Measurements from ENCODE around the gene NPHP4. TPM values are rescaled to one million over a fixed set of nuclear protein-coding genes. Genes with fewer than 3 reads are reported as not detected.

The NPHP4 gene
- polyA plus RNA-seq, 4 donors: 6.8 to 17.1 (median 10.8) TPM

DNA sequence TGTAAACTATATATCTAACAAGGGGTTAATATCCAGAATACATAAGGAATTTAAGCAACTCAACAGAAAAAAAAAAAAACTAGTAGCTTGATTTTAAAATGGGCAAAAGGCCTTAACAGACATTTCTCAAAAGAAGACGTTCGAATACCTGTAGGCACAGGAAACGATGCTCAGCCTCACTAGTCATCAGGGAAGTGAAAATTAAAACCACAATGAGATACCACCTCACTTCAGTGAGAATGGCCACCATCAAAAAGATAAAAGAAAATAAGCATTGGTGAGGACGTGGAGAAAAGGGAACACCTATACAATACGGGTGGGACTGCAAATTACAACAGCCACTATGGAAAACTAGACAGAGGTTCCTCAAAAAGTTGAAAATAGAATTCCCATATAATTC lies 37.3 kb downstream of the NPHP4 start:
- no peak for DNase-seq (ENCODE audit: low read depth in 4 of 4, low spot score in 3 of 4)

DNA sequence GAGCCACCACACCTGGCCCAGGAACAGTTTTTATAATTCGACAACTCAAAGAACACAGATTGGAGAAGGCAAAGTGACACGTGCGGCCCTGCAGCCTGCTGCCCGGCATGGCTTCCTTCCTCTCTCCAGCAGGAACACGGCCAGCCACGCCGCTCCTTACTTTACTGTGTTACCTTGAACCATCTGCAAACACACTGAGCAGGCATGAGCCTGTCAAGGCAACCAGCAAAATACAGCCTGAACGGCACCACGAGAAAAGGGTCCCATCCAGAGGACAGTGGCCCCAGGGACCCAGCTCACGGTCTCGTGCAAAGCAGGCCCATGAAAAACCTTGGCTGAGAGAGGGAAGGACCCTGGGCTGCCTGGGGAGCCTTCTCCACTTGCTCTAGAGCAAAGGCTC lies 38.8 kb downstream of the NPHP4 start:
- DNase-seq (ENCODE audit: low read depth in 4 of 4, low spot score in 3 of 4): no peak

DNA sequence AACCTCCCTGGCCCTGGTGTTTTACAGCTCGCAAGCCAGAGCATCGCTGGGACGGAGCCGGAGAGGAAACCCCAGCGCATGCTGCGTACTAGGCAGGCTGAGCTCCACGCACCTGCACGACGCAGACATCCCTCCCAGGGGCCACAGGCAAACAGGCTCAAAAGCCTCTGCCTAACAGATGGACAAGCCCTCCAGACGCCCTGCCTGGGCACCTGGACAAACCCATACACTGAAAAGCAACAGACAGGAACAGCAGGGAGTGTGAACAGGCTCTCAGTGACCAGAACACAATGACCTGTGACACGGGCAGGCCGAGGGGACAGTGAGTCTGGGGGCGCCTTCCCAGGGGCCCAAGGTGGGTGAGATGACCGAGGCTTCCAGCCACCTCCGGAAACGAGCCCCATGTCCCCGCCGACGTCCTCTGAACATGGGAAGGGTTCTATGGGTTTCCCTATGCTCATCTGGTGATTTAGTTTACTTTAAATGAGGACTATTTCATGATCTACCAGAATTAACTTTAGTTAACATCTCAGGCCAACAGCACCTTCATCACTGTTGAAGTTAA lies 40.3 kb downstream of the NPHP4 start:
- no peak for DNase-seq (ENCODE audit: low read depth in 4 of 4, low spot score in 3 of 4)

DNA sequence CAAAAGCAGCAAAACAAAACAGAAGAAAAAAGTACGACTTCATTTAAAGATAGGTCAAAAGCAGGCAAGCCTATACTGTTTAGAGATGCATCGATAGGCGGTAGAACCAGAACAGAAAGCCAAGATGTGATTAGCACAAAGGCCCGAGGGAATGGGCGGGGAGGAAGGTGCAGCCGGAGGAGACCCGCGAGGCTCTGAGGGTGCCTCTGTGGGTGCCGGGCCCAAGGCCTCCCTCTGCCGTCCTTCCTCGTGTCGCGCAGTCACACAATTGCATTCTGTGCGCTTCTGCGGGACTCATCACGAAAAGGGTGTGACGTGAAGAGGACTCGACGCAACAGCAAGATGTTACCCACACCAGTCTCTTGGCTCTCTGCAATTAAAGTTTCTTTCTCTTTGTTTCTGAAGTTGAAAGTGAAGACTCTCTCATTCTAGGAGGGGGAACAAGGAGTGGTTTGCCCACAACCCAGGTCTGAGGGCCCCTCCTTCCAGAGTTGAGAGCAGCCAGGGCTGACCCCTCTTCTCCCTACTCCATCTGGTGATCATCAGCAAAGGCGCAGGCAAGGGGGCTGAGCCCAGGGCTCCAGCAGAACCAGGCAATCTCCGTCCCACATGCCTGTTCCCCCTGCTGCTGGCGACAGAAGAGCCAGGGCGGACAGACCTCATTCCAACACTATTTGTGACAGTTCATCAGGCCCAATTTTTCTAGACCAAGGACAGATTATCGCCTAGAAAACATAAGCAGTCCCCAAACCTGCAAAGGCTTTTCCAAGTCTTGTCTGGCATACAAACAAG lies 41.0 kb downstream of the NPHP4 start:
- DNase-seq (ENCODE audit: low read depth in 4 of 4, low spot score in 3 of 4): no peak

DNA sequence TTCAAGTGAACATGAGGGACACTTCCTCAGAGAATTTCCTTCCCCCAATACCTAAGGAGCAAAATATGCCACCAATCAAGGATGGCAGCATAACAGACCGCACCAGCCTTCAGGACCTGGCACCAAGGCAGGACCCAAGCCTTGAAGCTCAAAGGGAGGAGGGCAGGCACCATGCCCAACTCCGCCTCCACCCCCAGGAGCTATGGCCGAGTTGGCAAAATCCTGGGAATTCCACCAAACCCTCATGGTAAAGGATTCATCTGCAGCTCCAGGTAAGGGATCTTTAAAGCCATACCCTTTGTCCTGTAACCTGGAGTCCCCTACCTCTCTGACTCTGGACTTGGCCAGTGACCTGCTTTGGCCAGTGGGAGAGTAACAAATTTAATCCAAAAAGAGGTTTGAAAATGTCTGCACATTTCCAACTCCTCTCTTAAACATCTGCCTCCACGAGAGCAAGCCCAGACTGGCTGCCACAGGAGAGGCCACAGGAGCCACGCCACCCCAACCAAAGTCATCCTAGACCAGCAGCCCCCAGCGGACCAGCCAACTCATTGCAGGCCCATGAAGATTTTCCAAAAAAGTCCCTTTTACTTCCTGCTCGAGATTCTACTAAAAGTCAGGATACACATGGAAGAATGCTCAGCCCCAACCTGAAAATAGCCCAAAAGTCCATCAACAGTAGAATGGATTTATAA lies 41.9 kb downstream of the NPHP4 start:
- DNase-seq (ENCODE audit: low read depth in 4 of 4, low spot score in 3 of 4): no peak

DNA sequence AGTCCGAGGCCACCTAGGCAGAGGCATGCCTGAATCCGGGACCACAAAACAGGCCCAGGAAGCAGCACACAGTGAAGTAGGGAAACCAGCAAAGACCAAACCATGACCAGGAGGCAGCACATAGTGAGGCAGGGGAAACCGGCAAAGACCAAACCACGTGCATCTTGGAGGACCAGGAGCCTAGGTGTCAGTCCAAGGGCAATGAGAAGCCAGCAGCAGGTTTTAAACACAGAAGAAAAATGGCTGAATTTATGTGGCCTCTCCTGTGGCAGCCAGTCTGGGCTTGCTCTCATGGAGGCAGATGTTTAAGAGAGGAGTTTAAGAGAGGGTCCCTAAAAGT lies 42.5 kb downstream of the NPHP4 start:
- no peak for DNase-seq (ENCODE audit: low read depth in 4 of 4, low spot score in 3 of 4)

DNA sequence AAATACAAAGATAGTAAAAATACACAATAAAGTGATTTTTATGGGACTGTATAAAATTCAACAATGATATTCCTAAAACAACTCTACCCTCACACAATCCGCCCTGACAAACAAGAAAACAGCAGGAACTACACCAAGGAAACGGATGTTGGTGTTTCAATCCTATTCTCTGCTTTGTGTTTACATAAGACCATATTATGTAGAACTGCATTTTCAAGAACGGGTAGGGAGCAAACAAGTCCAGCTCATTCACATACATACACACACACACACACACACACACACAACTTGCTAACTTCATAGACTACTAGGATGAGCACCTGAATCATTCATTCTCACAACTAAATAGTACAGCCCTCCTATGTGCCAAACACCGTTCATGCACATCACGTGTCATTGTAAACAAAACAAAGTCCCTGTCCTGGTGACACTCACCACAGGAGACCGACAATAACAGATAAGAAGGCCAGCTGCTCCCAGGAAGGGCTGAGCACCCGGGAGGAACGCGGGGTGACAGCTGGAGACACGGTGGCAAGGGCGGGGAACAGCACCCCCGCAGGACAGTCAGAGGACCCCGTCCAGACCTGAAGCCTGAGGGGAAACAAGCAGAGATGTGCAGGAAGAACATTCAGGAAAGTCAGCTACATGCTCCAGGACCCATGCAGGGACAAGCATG lies 43.0 kb downstream of the NPHP4 start:
- no peak for DNase-seq (ENCODE audit: low read depth in 4 of 4, low spot score in 3 of 4)

DNA sequence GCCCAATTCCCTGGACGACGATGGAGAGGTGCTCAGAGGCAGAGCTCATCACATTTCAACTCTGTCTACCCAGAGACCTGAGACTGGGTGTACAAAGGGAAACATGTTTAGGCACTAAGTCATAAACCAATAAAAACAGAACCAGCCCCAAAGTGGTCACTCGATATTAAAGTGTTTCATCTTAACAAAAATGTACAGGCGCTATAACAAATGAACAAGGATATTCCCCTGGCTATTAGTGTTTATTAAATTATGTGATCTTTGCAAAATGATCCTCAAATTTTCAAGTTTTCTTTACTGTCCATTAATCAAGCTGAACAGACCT lies 43.6 kb downstream of the NPHP4 start:
- DNase-seq (ENCODE audit: low read depth in 4 of 4, low spot score in 3 of 4): no peak

DNA sequence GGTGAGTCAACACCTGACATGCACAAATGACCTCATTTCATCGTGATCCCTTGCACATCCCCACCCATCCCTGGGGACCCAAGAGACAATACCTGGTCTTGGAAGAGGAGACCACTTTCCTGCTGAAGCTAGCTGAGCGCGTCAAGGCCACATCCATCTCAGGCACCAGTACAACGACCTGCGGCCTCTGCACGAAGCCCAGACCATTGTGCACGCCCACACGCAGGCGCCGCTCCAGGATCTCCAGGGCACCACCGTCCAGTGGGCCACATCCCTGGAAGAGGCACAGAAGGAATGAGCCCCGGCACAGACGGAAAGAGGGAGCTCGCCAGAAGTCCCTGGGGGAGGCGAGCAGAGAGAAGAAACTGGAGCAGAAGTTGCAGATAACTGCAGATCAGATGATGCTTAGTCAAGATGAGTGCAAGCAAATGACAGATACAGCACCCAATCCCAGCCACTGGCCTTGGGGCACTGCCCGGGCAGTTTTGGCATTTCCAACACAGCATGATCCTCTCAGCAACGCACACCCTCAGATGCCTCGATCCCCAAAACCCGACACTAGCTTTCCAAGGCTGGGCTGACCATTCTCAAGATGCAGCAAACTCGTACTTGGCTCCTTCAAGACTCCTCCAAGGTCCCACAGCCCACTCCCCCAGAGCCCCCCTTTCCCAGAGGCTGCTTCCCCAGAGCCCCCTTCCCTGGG lies 44.1 kb downstream of the NPHP4 start:
- no peak for DNase-seq (ENCODE audit: low read depth in 4 of 4, low spot score in 3 of 4)

DNA sequence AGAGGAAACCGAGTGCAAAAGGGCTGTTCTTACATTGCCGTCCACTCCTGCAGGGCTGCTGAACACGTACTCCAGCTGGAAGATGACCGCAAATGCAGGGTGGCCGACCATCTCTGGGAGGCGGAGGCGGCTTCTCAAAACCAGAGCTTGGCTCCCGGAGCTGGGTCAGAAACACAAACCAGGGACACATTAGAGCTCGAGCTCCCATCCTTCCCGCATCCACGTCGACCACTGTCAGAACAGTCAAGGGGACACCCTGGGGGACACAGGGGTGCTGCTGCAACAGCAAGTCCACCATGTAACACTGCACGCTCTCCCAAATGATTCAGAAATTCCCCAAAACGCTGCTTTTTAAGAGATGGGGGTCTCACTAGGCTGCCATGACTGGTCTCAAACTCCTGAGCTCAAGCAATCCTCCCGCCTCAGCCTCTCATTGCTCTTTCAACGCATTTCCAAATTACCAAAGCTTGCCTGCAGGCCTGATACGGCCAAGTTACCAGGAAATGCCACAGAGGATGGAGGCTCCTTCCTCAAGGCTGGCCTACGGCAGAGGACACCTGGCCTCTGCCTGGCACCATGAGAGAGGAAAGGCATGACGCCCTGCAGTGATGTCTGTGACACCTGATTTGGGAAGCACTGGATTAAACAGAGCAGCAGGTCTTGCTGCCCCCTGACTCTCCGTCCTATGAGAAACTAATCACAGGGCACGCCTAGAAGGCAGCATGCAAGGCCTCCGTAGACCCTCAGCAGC lies 45.0 kb downstream of the NPHP4 start:
- DNase-seq (ENCODE audit: low read depth in 4 of 4, low spot score in 3 of 4): no peak

DNA sequence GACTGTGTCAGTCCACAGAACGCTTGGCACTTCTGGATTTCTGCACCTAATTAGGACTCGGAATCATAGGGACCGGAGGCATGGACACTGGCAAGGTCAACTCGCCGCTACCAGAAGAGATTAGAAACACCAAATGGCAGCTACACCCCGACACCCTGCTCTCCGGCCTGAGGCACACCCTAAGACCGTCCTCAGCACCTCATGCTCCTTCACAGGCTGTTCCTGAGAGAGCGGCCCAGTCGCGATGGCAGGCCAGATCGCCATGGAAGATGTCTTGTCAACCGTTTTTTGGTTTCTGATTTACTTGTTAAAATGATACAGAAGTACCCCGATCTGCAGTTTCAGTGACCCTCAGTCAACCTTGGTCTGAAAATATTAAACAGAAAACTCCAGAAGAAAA lies 46.8 kb downstream of the NPHP4 start:
- no peak for DNase-seq (ENCODE audit: low read depth in 4 of 4, low spot score in 3 of 4)

DNA sequence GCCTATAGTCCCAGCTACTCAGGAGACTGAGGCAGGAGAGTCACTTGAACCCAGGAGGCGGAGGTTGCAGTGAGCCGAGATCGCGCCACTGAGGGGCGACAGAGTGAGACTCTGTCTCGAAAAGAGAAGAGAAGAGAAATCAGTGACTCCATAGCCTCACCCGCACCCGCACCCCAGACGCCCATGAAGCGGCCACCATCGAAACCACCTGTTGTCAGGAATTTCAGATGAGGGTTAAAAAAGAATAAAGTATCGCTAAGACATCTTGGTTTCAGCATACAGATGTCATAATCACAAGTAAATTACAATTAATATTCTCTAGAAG lies 47.4 kb downstream of the NPHP4 start:
- DNase-seq (ENCODE audit: low read depth in 4 of 4, low spot score in 3 of 4): no peak

DNA sequence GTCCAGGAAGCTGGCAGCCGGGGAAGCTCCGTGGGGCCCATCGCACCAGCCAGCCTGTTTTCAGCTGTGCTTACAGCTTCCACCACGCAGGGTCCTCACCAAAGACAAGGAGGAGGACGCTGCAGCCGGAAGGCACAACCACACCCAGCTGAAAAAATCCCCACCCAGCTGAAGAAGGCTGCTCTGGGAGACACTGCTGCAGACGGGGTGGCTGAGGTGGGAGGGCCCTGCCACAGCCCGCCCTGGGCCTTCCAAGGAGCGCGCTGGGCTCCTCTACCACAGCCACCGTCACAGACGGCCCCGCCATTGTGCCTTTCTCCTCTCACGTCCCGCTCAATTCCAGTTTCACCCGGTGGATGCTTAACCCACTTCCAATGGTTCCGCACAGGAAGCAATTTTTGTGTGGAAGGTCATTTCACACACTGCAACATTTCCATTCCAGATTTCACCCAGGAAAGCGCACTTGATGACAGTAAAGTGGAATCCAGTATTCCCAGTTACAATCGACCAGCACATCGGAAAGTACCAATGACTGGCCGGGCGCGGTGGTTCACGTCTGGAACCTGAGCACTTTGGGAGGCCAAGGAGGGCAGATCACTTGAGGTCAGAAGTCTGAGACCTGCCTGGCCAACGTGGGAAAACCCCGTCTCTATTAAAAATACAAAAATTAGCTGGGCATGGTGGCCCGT lies 47.9 kb downstream of the NPHP4 start:
- DNase-seq (ENCODE audit: low read depth in 4 of 4, low spot score in 3 of 4): no peak

DNA sequence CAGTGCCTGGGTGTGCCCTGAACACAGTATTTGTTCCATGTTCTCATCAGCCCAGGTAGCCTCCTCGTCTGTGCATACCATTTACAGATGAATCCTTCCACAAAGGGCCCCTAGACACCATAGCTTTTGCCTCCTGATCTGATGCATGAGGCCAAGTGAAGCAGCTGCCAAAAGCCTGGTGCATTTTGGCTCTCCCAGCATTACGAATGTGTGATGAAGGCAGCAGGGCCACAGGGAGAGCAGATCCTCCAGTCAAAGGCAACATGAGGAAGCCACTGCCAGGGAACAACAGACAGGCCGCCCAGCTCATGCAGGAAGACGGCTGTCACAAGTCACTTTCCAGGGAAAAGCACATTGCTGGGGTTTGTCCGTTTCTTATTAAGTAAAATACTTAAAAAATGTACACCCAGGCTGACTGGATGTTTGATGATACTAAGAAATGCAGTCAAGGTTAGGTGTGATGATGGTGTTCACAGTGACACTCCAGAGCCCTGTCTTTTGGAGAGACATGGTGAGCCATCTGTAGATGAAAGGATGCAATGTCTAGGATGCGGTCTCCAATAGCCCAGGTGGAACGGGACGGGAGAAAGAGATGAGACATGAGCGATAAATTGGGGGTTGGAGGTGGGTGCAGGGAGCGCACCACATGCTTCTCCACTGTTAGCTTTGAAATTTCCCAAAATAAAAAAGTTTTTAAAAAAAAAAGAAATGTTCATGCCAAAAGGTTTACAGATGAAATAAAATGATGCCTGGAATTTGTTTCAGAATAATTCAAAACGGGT lies 48.7 kb downstream of the NPHP4 start:
- DNase-seq (ENCODE audit: low read depth in 4 of 4, low spot score in 3 of 4): no peak

DNA sequence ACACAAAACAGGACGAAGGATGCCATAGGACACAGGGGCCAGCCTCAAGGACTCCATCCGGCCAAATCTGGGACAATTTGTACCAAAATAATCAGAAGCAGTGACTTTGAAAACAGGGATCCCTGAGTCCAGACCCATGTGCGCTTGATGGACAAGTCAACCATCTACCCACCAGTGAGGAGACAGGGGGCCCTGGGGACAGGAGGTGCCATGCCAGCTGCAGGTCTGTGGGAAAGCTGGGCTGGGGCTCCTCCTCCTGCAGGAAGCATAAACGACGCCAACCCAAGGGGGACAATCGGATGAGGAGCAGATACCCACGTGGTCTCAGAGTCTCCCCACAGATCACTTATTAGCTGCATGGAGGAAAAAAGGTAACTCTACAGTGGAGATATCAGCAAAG lies 50.6 kb downstream of the NPHP4 start:
- no peak for DNase-seq (ENCODE audit: low read depth in 4 of 4, low spot score in 3 of 4)

DNA sequence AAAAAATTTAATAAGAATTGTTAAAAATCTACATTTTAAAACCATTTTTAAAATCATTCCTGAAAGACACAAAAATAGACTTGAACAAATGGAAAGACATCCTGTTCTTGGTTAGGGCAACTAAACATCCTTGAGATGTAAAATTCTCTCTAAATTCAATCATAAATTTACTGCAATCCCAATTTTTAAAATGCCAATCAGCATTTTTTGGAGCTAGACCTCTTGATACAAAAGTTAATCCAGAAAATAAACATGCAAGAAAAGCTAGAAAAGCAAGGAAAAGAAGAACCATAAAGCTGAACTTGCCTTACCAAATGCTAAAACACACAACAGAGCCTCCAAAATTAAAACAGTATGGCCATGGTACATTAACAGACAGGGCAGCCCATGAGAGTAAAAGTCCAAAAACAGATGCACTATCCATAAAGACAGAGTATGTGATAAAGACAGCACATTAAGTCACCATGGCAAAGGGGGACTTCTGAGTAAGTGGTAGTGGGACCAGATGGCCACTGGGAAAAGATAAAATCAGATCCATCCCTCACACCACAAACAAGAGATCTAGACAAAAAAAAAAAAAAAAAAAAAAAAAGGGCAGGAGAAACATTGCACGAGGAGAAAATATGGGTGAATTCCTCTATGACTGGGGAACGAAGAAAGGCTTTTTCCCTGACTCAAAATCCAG lies 51.4 kb downstream of the NPHP4 start:
- no peak for DNase-seq (ENCODE audit: low read depth in 4 of 4, low spot score in 3 of 4)

DNA sequence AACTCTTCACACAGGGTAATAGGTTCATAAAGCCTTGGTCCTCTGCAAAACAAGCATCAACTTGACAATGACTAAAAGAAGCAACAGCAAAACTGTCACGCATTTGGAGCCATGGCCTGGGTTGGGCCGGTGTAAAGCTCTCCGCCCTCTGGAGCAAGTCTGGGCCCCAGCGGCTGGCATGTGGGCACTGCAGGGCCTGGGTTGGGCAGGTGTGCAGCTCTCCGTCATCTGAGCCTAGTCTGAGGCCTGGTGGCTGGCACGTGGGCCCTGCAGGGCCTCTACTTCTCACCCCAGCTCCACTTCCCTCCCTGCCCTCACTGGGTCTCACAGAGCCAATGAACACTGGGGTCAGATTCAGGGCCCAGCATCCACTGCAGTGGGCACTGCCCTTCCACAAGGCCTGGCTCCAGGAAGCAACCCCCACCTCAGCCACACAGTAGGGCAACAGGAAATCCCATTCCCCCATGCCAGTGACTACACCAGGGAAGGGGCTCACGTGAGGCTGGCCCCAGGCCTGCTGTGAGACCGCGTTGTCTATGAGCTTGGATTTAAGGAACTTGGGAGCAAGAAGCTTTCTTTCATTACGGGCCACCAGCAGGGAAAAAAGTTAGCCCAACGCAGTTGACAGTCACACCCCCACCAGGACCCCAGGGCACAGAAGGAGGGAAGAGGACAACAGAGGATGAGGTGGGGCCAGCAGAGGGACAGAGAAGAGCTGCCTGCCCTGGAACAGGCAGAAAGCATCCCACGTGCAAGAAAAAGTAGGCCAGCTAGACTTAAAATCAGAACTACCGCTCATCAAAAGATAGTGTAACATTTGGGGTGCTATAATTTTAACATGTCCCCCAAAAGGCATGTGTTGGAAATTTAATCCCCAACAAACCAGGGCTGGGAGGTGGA lies 52.7 kb downstream of the NPHP4 start:
- DNase-seq (ENCODE audit: low read depth in 4 of 4, low spot score in 3 of 4): no peak

All from left renal pelvis (tissue), 4 donors.